RWPE2 (cell line): ENCODE measurements around the gene EIF2S2.

Source experiments
- ATAC-seq: fragments of 200-7000 bp; cut with Tn5 transposase; 3 replicates; pipeline ENCODE4 v1.9.1; 2021; ENCODE audit warnings: low read depth
- DNase-seq: peaks from one replicate; pipeline ENCODE4 v3.0.0-alpha.2; 2020; ENCODE audit warnings: low spot score
- H3K27ac ChIP-seq: fragments of 450-650 bp; 2 replicates; pipeline ENCODE4 v1.5.1; 2017; ENCODE audit warnings: mild to moderate bottlenecking; ENCODE audit not compliant: poor library complexity, severe bottlenecking
- H3K27me3 ChIP-seq: fragments of 250-450 bp; sonication (Bioruptor Pico); 2 replicates; pipeline ENCODE4 v1.5.1; 2021; ENCODE audit warnings: mild to moderate bottlenecking, moderate library complexity; ENCODE audit not compliant: insufficient read depth, poor library complexity, severe bottlenecking
- H3K36me3 ChIP-seq: fragments of 250-450 bp; sonication (Bioruptor Pico); 2 replicates; pipeline ENCODE4 v1.5.1; 2020; ENCODE audit warnings: low read depth, mild to moderate bottlenecking, moderate library complexity
- H3K4me1 ChIP-seq: fragments of 250-450 bp; sonication (Bioruptor Pico); 2 replicates; pipeline ENCODE4 v1.5.1; 2021; ENCODE audit warnings: mild to moderate bottlenecking, moderate library complexity; ENCODE audit not compliant: insufficient read depth, poor library complexity, severe bottlenecking
- H3K4me3 ChIP-seq: fragments of 250-450 bp; sonication (Bioruptor Pico); 2 replicates; pipeline ENCODE4 v1.5.1; 2021; ENCODE audit warnings: mild to moderate bottlenecking, moderate library complexity; ENCODE audit not compliant: severe bottlenecking
- H3K9me3 ChIP-seq: fragments of 250-450 bp; sonication (Bioruptor Pico); 2 replicates; pipeline ENCODE4 v1.5.1; 2021; ENCODE audit warnings: mild to moderate bottlenecking, moderate library complexity; ENCODE audit not compliant: severe bottlenecking
- CTCF ChIP-seq: fragments of 450-650 bp; IDR thresholded peaks from one replicate; pipeline ENCODE4 v1.5.1; 2017; ENCODE audit warnings: mild to moderate bottlenecking, moderate library complexity; ENCODE audit not compliant: poor library complexity, severe bottlenecking

EIF2S2 gene

GRCh38 chr20:34091637-34092200 is 20.3 kb downstream of the EIF2S2 start:
- Histone ChIP-seq H3K9me3 (no peaks in the 10 kb centered on the region), H3K27me3 (no peaks in the 10 kb centered on the region), H3K27ac (no peak overlapping the region), H3K36me3 (peaks cover 98% of the 10 kb centered on the region), H3K4me3 (no peak overlapping the region), H3K4me1 (no peaks in the 10 kb centered on the region)
- no peak for DNase-seq
- no peak for TF ChIP-seq CTCF
- no peak for ATAC-seq

- ATAC-seq (no peak), DNase-seq (no peak)
These were observed 21.4 kb downstream of the EIF2S2 start for GRCh38 chr20:34090645-34091044.

GRCh38 chr20:34089655-34090345 is 22.2 kb downstream of the EIF2S2 start:
- no peak for DNase-seq
- no peak for ATAC-seq
- Histone ChIP-seq H3K27me3 (no peaks in the 10 kb centered on the region), H3K27ac (no peak overlapping the region), H3K4me1 (no peaks in the 10 kb centered on the region), H3K4me3 (no peak overlapping the region), H3K9me3 (no peaks in the 10 kb centered on the region), H3K36me3 (peaks cover 84% of the 10 kb centered on the region)
- TF ChIP-seq CTCF = no peak

More at GRCh38 chr20:34090645-34091044, 21.4 kb downstream of the EIF2S2 start:
- no peaks in the 10 kb centered on the region for H3K9me3 ChIP-seq
- H3K4me1 ChIP-seq = no peaks in the 10 kb centered on the region
- peaks cover 92% of the 10 kb centered on the region for H3K36me3 ChIP-seq
- H3K4me3 ChIP-seq = no peak overlapping the region
- no peaks in the 10 kb centered on the region for H3K27me3 ChIP-seq
- TF ChIP-seq CTCF = no peak
- H3K27ac ChIP-seq = no peak overlapping the region

GRCh38 chr20:34089175-34089479 is 22.9 kb downstream of the EIF2S2 start:
- Histone ChIP-seq H3K27ac (no peak overlapping the region), H3K36me3 (peaks cover 80% of the 10 kb centered on the region), H3K4me3 (no peak overlapping the region), H3K9me3 (no peaks in the 10 kb centered on the region), H3K27me3 (no peaks in the 10 kb centered on the region), H3K4me1 (no peaks in the 10 kb centered on the region)
- TF ChIP-seq CTCF = no peak
- DNase-seq (no peak), ATAC-seq (no peak)
